ENCODE measurements around the gene SYNE2. TPM values are rescaled to one million over a fixed set of nuclear protein-coding genes. Genes with fewer than 3 reads are reported as not detected.

SYNE2 gene
- total RNA-seq, 1 experiment from 2014 or later, result 37.5 TPM

DNA sequence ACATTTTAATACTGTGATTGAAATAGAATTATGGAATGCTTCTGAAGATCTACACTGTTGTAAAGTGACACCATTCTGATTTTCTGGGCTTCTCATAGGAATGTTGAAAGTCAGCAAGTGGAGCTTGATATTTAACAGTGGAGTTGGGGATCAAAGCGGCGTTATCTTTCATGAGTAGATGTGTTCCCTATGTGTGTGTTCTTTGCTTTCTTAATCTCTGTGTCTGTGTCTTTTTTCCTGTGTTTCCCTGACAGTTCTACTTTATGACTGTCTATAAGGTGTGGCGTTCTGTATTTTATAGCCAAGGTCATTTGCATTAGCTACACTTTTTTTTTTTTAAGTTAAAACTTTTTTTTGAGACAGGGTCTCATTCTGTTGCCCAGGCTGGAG is 24.7 kb downstream of the SYNE2 start:
- POLR2A ChIA-PET, result no interaction called here
- Histone ChIP-seq H3K9me3 (ENCODE audit: control insufficient read depth, insufficient read depth, low read depth, low read length) (no peaks in the 10 kb centered on the region), H3K4me3 (ENCODE audit: low read depth in 2 of 2, low read length in 2 of 2) (no peak overlapping the region), H3K27me3 (ENCODE audit: control insufficient read depth, insufficient read depth, low read length) (no peaks in the 10 kb centered on the region), H3K27ac (ENCODE audit: low read length) (no peak overlapping the region), H3K36me3 (ENCODE audit: control insufficient read depth, insufficient read depth, low read length) (no peaks in the 10 kb centered on the region), H3K4me1 (ENCODE audit: control insufficient read depth, insufficient read depth, low read length) (no peaks in the 10 kb centered on the region)
- no TSS peak for BruUV-seq (replicated peaks)
- TF ChIP-seq, protein P1, sequence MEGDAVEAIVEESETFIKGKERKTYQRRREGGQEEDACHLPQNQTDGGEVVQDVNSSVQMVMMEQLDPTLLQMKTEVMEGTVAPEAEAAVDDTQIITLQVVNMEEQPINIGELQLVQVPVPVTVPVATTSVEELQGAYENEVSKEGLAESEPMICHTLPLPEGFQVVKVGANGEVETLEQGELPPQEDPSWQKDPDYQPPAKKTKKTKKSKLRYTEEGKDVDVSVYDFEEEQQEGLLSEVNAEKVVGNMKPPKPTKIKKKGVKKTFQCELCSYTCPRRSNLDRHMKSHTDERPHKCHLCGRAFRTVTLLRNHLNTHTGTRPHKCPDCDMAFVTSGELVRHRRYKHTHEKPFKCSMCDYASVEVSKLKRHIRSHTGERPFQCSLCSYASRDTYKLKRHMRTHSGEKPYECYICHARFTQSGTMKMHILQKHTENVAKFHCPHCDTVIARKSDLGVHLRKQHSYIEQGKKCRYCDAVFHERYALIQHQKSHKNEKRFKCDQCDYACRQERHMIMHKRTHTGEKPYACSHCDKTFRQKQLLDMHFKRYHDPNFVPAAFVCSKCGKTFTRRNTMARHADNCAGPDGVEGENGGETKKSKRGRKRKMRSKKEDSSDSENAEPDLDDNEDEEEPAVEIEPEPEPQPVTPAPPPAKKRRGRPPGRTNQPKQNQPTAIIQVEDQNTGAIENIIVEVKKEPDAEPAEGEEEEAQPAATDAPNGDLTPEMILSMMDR (IDR thresholded peaks at IDR 0.05), result no peak
- TF ChIP-seq TCF7L2 (IDR thresholded peaks at IDR 0.05; ENCODE audit: low read depth, low read length), result no peak
- TF ChIP-seq POLR2AphosphoS5 (IDR thresholded peaks at IDR 0.05; ENCODE audit: low read depth, low read length), result no peak
- TF ChIP-seq, protein P2, sequence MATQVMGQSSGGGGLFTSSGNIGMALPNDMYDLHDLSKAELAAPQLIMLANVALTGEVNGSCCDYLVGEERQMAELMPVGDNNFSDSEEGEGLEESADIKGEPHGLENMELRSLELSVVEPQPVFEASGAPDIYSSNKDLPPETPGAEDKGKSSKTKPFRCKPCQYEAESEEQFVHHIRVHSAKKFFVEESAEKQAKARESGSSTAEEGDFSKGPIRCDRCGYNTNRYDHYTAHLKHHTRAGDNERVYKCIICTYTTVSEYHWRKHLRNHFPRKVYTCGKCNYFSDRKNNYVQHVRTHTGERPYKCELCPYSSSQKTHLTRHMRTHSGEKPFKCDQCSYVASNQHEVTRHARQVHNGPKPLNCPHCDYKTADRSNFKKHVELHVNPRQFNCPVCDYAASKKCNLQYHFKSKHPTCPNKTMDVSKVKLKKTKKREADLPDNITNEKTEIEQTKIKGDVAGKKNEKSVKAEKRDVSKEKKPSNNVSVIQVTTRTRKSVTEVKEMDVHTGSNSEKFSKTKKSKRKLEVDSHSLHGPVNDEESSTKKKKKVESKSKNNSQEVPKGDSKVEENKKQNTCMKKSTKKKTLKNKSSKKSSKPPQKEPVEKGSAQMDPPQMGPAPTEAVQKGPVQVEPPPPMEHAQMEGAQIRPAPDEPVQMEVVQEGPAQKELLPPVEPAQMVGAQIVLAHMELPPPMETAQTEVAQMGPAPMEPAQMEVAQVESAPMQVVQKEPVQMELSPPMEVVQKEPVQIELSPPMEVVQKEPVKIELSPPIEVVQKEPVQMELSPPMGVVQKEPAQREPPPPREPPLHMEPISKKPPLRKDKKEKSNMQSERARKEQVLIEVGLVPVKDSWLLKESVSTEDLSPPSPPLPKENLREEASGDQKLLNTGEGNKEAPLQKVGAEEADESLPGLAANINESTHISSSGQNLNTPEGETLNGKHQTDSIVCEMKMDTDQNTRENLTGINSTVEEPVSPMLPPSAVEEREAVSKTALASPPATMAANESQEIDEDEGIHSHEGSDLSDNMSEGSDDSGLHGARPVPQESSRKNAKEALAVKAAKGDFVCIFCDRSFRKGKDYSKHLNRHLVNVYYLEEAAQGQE (IDR thresholded peaks at IDR 0.05; ENCODE audit: insufficient read depth in 1 of 2, low read depth in 2 of 2, low read length in 1 of 2), result no peak
- no peak for TF ChIP-seq SIN3A (IDR thresholded peaks at IDR 0.05; ENCODE audit: borderline replicate concordance, insufficient read depth, low read depth, low read length)
- no peak for DNase-seq (ENCODE audit: low read depth, low spot score)
- intact Hi-C loops (cut with micrococcal nuclease; ENCODE audit: unreplicated experiment) (no loop called here), in situ Hi-C loops (cut with HindIII; ENCODE audit: low pct_unique_long_range_greater_than_20kb, low sequenced_read_pairs) (no loop called here)
- no peak for ATAC-seq
- CTCF ChIA-PET, result no interaction called here

DNA sequence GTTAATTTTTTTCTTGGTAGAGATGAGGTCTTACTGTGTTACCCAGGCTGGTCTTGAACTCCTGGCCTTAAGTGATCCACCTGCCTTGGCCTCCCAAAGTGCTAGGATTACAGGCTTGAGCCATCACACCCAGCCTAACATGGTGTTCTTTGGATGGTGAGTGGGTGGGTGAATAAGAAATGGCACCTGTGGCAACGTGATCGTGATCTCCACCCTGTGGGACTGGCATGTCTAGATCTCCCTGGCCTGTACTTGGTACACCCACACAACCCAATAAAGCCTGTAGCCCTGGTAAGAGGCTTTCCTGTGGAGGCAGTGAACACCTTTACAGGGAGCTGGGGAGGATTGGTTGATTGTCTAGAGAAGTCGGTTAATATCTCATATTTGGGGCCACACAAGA is 25.2 kb downstream of the SYNE2 start:
- ATAC-seq (no peak), DNase-seq (ENCODE audit: low read depth, low spot score) (no peak)
- no TSS peak for BruUV-seq (replicated peaks)
- Histone ChIP-seq H3K27ac (ENCODE audit: low read length) (no peak overlapping the region), H3K4me3 (ENCODE audit: low read depth in 2 of 2, low read length in 2 of 2) (no peak overlapping the region), H3K9me3 (ENCODE audit: control insufficient read depth, insufficient read depth, low read depth, low read length) (no peaks in the 10 kb centered on the region), H3K4me1 (ENCODE audit: control insufficient read depth, insufficient read depth, low read length) (no peaks in the 10 kb centered on the region), H3K27me3 (ENCODE audit: control insufficient read depth, insufficient read depth, low read length) (no peaks in the 10 kb centered on the region), H3K36me3 (ENCODE audit: control insufficient read depth, insufficient read depth, low read length) (no peaks in the 10 kb centered on the region)
- intact Hi-C loops (cut with micrococcal nuclease; ENCODE audit: unreplicated experiment), result no loop called here
- in situ Hi-C loops (cut with HindIII; ENCODE audit: low pct_unique_long_range_greater_than_20kb, low sequenced_read_pairs), result no loop called here
- CTCF ChIA-PET, result no interaction called here
- TF ChIP-seq, protein P1 (IDR thresholded peaks at IDR 0.05), result no peak
- TF ChIP-seq SIN3A (IDR thresholded peaks at IDR 0.05; ENCODE audit: borderline replicate concordance, insufficient read depth, low read depth, low read length) (no peak), POLR2AphosphoS5 (IDR thresholded peaks at IDR 0.05; ENCODE audit: low read depth, low read length) (no peak), TCF7L2 (IDR thresholded peaks at IDR 0.05; ENCODE audit: low read depth, low read length) (no peak)
- TF ChIP-seq, protein P2 (IDR thresholded peaks at IDR 0.05; ENCODE audit: insufficient read depth in 1 of 2, low read depth in 2 of 2, low read length in 1 of 2), result no peak
- POLR2A ChIA-PET, result no interaction called here

All from Panc1 (cell line).